Activated T-cell treated with anti-CD3 and anti-CD28 coated beads for 48 hours (primary cell): ENCODE measurements around the gene BUB1.
"Not testable (repeated sequence)": the region's sequence is repeated elsewhere in the genome, so short reads cannot be mapped to it uniquely, and the experiment has no call there.

Source experiments
- DNase-seq: peaks from one replicate; pipeline ENCODE4 v3.0.0-alpha.2; 2020; ENCODE audit warnings: low read depth

The BUB1 gene

GRCh38 chr2:110677530-110678456, at the start of gene BUB1:
BUB1 (minus strand) TSS chr2:110678063; CDS start chr2:110677995, 68 bp downstream.
- DNase-seq, result peak; percentile 92

- DNase-seq, result no peak
Observed at GRCh38 chr2:110726285-110726684, 48.4 kb upstream of the BUB1 start.

GRCh38 chr2:110725859-110726258, 48.0 kb upstream of the BUB1 start:
- DNase-seq, result no peak

GRCh38 chr2:110725370-110725769, 47.5 kb upstream of the BUB1 start:
- DNase-seq, result no peak

- no peak for DNase-seq
Observed at GRCh38 chr2:110724820-110725219, 47.0 kb upstream of the BUB1 start.

- no peak for DNase-seq
Observed at GRCh38 chr2:110720547-110720946, 42.7 kb upstream of the BUB1 start.

GRCh38 chr2:110718990-110719389, 41.1 kb upstream of the BUB1 start:
- no peak for DNase-seq

GRCh38 chr2:110718382-110718781, 40.5 kb upstream of the BUB1 start:
- DNase-seq, result no peak

GRCh38 chr2:110717734-110718133, 39.9 kb upstream of the BUB1 start:
- no peak for DNase-seq

GRCh38 chr2:110716959-110717645, 39.2 kb upstream of the BUB1 start:
- no peak for DNase-seq

- no peak for DNase-seq
Observed at GRCh38 chr2:110714452-110715224, 36.8 kb upstream of the BUB1 start.

- DNase-seq, result no peak
Observed at GRCh38 chr2:110713513-110714362, 35.9 kb upstream of the BUB1 start.

- DNase-seq, result no peak
Observed at GRCh38 chr2:110712737-110713136, 34.9 kb upstream of the BUB1 start.

GRCh38 chr2:110708455-110708854, 30.6 kb upstream of the BUB1 start:
- no peak for DNase-seq

GRCh38 chr2:110707386-110707965, 29.6 kb upstream of the BUB1 start:
- no peak for DNase-seq

GRCh38 chr2:110702514-110703380, 24.9 kb upstream of the BUB1 start:
- no peak for DNase-seq

- DNase-seq, result not testable (repeated sequence)
Observed at GRCh38 chr2:110698253-110698652, 20.4 kb upstream of the BUB1 start.

- DNase-seq, result not testable (repeated sequence)
Observed at GRCh38 chr2:110695146-110695898, 17.5 kb upstream of the BUB1 start.

- DNase-seq, result no peak
Observed at GRCh38 chr2:110691612-110692258, 13.9 kb upstream of the BUB1 start.
